Thyroid gland (tissue), 4 donors: Measurements from ENCODE around the gene HECTD4.

Experiments used
- POLR2A ChIP-seq, 2 donors: fragments of 450-650 bp; IDR thresholded peaks; one replicate each; pipeline ENCODE4 v1.6.1; 2017; ENCODE audit warnings: antibody characterized with exemption in 2 of 2, mild to moderate bottlenecking in 2 of 2, moderate library complexity in 1 of 2
- TF ChIP-seq, protein P1 (sequence below), 6 experiments: fragments of 200-600 bp in 3 of 6; fragments of 450-650 bp in 3 of 6; sonication (generic) in 3 of 6; IDR thresholded peaks; one replicate each; pipeline ENCODE4 v1.5.1; 2016 to 2019; ENCODE audit warnings: antibody characterized with exemption in 6 of 6, mild to moderate bottlenecking in 2 of 6, inconsistent platforms in 1 of 6, moderate library complexity in 1 of 6

DNA sequence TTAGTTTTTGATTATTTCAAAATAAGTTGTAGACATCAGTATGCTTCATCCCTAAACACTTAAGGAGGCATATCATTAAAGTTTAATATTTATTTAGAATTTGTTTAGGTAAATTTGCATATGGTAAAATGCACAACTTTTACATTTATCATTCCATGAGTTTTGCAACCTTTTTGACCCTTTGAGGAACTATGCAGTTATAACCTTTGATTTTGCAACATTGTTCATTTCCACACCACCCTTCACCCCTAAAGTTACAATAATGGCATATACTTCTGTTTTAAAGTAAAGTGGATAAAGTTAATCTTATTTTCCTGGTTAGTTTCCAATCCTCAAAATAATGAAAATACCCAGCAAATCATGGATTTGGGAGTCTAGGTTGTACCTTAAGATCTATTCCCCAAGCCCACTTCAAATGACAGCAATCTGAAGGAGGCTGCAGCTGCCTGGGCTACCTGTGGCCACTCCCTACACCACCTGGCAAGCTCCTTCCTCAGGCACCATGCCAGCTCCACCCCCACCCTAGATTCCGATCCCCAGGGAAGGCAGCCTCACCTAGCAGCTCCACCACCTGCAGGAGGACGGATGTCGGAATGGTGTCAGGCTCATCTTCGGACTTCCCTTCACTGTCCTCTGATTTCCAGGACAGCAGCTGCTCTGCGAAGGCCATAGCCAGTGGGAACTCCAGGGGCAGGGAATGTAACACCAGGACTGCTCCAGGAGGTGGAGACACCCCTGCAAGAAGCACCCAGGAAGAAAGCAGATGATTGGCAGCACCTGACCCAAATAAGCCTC is 191.8 kb downstream of the HECTD4 start:
- TF ChIP-seq, protein P1, sequence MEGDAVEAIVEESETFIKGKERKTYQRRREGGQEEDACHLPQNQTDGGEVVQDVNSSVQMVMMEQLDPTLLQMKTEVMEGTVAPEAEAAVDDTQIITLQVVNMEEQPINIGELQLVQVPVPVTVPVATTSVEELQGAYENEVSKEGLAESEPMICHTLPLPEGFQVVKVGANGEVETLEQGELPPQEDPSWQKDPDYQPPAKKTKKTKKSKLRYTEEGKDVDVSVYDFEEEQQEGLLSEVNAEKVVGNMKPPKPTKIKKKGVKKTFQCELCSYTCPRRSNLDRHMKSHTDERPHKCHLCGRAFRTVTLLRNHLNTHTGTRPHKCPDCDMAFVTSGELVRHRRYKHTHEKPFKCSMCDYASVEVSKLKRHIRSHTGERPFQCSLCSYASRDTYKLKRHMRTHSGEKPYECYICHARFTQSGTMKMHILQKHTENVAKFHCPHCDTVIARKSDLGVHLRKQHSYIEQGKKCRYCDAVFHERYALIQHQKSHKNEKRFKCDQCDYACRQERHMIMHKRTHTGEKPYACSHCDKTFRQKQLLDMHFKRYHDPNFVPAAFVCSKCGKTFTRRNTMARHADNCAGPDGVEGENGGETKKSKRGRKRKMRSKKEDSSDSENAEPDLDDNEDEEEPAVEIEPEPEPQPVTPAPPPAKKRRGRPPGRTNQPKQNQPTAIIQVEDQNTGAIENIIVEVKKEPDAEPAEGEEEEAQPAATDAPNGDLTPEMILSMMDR (IDR thresholded peaks at IDR 0.05): no peak
- no peak for TF ChIP-seq POLR2A (IDR thresholded peaks at IDR 0.05)
